ENCODE measurements around the gene DPP6. TPM values are rescaled to one million over a fixed set of nuclear protein-coding genes. Genes with fewer than 3 reads are reported as not detected.

The DPP6 gene
- polyA plus RNA-seq, 1 of the 3 experiments (the other 2 are of a cell fraction) = not detected

DNA sequence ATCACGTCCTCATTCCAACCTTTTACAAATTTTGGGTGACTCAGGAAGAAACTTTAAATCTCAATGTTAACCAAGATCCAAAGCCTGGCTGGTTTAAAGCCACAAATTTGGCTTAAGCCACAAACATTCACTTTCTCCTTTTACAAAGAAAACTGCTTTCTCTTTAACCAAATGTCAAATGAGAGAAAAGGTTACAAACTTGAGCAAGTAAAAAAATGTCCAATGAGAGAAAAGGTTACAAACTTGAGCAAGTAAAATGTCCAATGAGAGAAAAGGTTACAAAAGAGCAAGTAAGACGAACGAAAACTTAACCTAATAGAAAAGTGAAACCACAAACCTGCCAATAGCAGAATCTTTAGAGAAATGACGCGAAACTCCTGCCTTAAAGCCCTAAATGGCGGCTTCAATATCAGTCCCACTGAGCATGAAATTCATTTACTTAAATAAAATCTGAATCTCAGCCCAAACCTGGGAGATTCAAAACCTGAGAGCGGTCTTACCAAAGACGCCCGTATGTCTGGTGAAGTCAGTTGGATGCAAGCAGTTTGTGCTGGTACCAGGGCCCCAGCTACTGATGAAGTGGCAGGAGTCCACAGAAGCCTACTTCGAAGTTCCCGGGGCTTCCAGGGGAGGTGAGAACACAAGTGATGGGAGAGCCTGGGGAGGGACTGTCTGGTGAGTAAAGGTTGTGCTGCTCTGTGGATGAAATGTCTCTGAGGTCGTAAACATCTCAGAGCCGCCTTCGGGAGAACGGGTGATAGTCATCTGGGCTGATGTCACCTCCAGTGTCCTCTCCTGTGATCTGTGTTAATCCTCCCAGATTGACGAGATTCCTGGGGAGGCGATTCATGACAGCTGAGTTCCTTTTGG, 876.2 kb downstream of the DPP6 start:
- Histone ChIP-seq H3F3A (replicated peaks; ENCODE audit: insufficient read depth) (no peaks in the 10 kb centered on the region), H3K27me3 (ENCODE audit: insufficient read depth) (no peaks in the 10 kb centered on the region), H2AFZ (ENCODE audit: low read depth) (peak overlapping the region; percentile 99), H3K4me2 (peak overlapping the region; percentile 91), H3K9ac (peak overlapping the region; percentile 50), H4K20me1 (ENCODE audit: insufficient read depth) (no peaks in the 10 kb centered on the region), H3K4me3 (ENCODE audit: low read depth in 2 of 2, low read length in 1 of 2) (peak overlapping the region; percentile 61 to 70), H3K36me3 (replicated peaks in 1 of 2; ENCODE audit: control insufficient read depth in 1 of 2, insufficient read depth in 2 of 2, low read length in 1 of 2) (no peaks in the 10 kb centered on the region), H3K27ac (ENCODE audit: low read depth in 2 of 2, low read length in 1 of 2) (peak overlapping the region in 1 of 2 experiments; percentile 44; a peak in 1 of 4 replicates), H3K4me1 (ENCODE audit: control insufficient read depth in 1 of 2, insufficient read depth in 2 of 2, low read depth in 1 of 2, low read length in 1 of 2) (peaks cover 0 to 5% of the 10 kb centered on the region in 2 experiments; a peak in 1 of 4 replicates), H3K9me2 (no peaks in the 10 kb centered on the region), H3K9me3 (no peaks in the 10 kb centered on the region), H3K79me2 (ENCODE audit: insufficient read depth) (no peaks in the 10 kb centered on the region)
- TF ChIP-seq, protein P1, sequence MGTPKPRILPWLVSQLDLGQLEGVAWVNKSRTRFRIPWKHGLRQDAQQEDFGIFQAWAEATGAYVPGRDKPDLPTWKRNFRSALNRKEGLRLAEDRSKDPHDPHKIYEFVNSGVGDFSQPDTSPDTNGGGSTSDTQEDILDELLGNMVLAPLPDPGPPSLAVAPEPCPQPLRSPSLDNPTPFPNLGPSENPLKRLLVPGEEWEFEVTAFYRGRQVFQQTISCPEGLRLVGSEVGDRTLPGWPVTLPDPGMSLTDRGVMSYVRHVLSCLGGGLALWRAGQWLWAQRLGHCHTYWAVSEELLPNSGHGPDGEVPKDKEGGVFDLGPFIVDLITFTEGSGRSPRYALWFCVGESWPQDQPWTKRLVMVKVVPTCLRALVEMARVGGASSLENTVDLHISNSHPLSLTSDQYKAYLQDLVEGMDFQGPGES (IDR thresholded peaks at IDR 0.05; ENCODE audit: low read depth, low read length) = peak; percentile 43; the same call in 1 of the 2 replicates
- TF ChIP-seq SMC3 (IDR thresholded peaks at IDR 0.05; ENCODE audit: low read depth, low read length) (no peak), YY1 (IDR thresholded peaks at IDR 0.05; ENCODE audit: low read depth) (peak; percentile 82; the same call in 1 of the 2 replicates), FOXM1 (IDR thresholded peaks at IDR 0.05; ENCODE audit: low read depth) (no peak), POLR2AphosphoS5 (IDR thresholded peaks at IDR 0.05; ENCODE audit: low read depth, low read length) (no peak), JUND (IDR thresholded peaks at IDR 0.05) (no peak), RFX5 (IDR thresholded peaks at IDR 0.05; ENCODE audit: low read length) (peak; percentile 69), TEAD4 (IDR thresholded peaks at IDR 0.05; ENCODE audit: borderline replicate concordance, insufficient read depth) (no peak), EZH2phosphoT487 (IDR thresholded peaks at IDR 0.05; ENCODE audit: borderline replicate concordance, low read depth) (no peak), ELF1 (IDR thresholded peaks at IDR 0.05) (no peak), GABPA (IDR thresholded peaks at IDR 0.05; ENCODE audit: low read depth) (no peak), CHD2 (IDR thresholded peaks at IDR 0.05; ENCODE audit: low read length, partially characterized antibody) (no peak), RCOR1 (IDR thresholded peaks at IDR 0.05; ENCODE audit: low read length) (0 out of 2 replicates have a peak, but pooled peaks have one; percentile 31), FOXJ3 (CRISPR knock-in tag; IDR thresholded peaks at IDR 0.05) (no peak)
- TF ChIP-seq, protein P2, sequence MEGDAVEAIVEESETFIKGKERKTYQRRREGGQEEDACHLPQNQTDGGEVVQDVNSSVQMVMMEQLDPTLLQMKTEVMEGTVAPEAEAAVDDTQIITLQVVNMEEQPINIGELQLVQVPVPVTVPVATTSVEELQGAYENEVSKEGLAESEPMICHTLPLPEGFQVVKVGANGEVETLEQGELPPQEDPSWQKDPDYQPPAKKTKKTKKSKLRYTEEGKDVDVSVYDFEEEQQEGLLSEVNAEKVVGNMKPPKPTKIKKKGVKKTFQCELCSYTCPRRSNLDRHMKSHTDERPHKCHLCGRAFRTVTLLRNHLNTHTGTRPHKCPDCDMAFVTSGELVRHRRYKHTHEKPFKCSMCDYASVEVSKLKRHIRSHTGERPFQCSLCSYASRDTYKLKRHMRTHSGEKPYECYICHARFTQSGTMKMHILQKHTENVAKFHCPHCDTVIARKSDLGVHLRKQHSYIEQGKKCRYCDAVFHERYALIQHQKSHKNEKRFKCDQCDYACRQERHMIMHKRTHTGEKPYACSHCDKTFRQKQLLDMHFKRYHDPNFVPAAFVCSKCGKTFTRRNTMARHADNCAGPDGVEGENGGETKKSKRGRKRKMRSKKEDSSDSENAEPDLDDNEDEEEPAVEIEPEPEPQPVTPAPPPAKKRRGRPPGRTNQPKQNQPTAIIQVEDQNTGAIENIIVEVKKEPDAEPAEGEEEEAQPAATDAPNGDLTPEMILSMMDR (IDR thresholded peaks at IDR 0.05) = no peak
- TF ChIP-seq, protein P3, sequence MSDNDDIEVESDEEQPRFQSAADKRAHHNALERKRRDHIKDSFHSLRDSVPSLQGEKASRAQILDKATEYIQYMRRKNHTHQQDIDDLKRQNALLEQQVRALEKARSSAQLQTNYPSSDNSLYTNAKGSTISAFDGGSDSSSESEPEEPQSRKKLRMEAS (IDR thresholded peaks at IDR 0.05; ENCODE audit: low read depth) = peak; percentile 37; the same call in 1 of the 2 replicates
- TF ChIP-seq, protein P4, sequence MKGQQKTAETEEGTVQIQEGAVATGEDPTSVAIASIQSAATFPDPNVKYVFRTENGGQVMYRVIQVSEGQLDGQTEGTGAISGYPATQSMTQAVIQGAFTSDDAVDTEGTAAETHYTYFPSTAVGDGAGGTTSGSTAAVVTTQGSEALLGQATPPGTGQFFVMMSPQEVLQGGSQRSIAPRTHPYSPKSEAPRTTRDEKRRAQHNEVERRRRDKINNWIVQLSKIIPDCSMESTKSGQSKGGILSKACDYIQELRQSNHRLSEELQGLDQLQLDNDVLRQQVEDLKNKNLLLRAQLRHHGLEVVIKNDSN (IDR thresholded peaks at IDR 0.05; ENCODE audit: borderline replicate concordance, low read depth) = no peak
- ChIA-PET CTCF (interaction anchor here (0.6 to 4.8 kb wide), 88 partner anchors 10 to 850 kb away, joined by 3 to 153 read pairs (median 5); partner anchors contain the start of gene INSIG1), POLR2A (interaction anchor here (0.7 kb wide), 1 partner anchor 744 kb away, joined by 4 read pairs; no protein-coding TSS in a partner anchor)
- 33% methylated on average over 17 of the region's 17 CpGs for WGBS (ENCODE audit: low lambda C conversion rate)
- DNase-seq = peak; percentile 58
